ENCODE data around the gene SLC39A3. TPM values are rescaled to one million over a fixed set of nuclear protein-coding genes. Genes with fewer than 3 reads are reported as not detected.

Gene SLC39A3
- total RNA-seq, 1 donor from 2014 or later = 72.7 TPM

DNA sequence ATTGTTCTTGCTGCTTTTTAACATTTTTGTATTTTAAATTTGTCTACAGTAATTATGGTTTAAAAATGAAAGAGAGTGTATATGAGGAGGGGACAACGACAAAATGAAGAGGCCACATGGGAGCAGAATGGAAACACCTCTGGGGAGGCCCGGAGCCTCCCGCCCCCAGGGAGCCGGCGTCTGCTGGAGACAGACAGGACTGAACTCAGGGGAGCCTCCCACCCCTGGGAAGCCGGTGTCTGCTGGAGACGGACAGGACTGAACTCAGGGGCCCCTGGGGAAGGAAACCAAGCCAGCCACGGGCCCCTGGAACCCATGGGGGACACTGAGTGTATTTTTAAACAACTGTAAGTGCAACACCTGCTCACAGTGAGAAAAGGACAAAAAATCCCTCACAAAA is 16.7 kb upstream of the SLC39A3 start:
- Histone ChIP-seq H3K4me3 (no peak overlapping the region), H3K27me3 (no peaks in the 10 kb centered on the region), H3K27ac (no peak overlapping the region), H3K36me3 (peaks cover 43 to 65% of the 10 kb centered on the region in 2 donors), H3K4me1 (no peaks in the 10 kb centered on the region), H3K9me3 (no peaks in the 10 kb centered on the region)
- intact Hi-C loops (cut with DNase I) = no loop called here
- DNase-seq (ENCODE audit: low spot score in 2 of 2) = no peak
- TF ChIP-seq, protein P1, sequence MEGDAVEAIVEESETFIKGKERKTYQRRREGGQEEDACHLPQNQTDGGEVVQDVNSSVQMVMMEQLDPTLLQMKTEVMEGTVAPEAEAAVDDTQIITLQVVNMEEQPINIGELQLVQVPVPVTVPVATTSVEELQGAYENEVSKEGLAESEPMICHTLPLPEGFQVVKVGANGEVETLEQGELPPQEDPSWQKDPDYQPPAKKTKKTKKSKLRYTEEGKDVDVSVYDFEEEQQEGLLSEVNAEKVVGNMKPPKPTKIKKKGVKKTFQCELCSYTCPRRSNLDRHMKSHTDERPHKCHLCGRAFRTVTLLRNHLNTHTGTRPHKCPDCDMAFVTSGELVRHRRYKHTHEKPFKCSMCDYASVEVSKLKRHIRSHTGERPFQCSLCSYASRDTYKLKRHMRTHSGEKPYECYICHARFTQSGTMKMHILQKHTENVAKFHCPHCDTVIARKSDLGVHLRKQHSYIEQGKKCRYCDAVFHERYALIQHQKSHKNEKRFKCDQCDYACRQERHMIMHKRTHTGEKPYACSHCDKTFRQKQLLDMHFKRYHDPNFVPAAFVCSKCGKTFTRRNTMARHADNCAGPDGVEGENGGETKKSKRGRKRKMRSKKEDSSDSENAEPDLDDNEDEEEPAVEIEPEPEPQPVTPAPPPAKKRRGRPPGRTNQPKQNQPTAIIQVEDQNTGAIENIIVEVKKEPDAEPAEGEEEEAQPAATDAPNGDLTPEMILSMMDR (IDR thresholded peaks at IDR 0.05) = no peak

DNA sequence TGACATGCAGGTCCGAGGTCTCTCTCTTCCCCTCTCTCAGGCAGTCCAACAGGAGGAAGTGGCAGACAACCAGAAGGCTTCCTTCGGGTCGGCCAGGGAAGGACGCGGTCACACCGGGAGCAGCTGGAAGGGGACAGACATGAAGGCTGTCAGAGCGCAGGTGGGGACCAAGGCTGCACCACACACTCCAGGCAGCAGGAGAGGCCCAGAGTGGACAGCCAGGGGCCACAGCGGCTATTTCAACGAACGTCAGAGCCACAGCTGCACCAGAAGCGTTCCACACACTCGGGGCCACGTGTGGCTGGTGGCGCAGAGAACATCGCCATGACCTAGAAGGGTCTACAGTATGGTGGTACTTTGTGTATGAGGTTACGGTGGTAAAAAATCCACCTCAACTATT is 16.0 kb upstream of the SLC39A3 start:
- intact Hi-C loops (cut with DNase I) = no loop called here
- no peaks in the 10 kb centered on the region for H3K27me3 ChIP-seq
- DNase-seq (ENCODE audit: low spot score in 2 of 2) = no peak
- no peak overlapping the region for H3K27ac ChIP-seq
- no peaks in the 10 kb centered on the region for H3K9me3 ChIP-seq
- H3K4me1 ChIP-seq = no peaks in the 10 kb centered on the region
- peaks cover 37 to 58% of the 10 kb centered on the region in 2 donors for H3K36me3 ChIP-seq
- H3K4me3 ChIP-seq = no peak overlapping the region
- TF ChIP-seq, protein P1 (IDR thresholded peaks at IDR 0.05) = no peak

DNA sequence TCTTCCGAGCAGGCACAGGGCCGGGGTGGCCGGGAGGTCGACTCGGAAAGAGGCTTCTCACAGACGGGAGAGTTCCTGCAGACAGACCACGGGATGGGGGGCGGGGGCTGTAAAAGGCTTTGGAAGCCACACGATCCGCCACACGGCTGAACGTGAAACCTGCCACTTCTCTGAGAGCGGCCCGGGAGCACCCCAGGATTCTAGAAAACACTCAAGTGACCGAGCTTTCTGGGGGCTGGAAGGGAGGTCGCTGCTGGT is 15.6 kb upstream of the SLC39A3 start:
- Histone ChIP-seq H3K27me3 (no peaks in the 10 kb centered on the region), H3K27ac (no peak overlapping the region), H3K9me3 (no peaks in the 10 kb centered on the region), H3K4me1 (no peaks in the 10 kb centered on the region), H3K4me3 (no peak overlapping the region), H3K36me3 (peaks cover 33 to 54% of the 10 kb centered on the region in 2 donors)
- intact Hi-C loops (cut with DNase I) = no loop called here
- TF ChIP-seq, protein P1 (IDR thresholded peaks at IDR 0.05) = no peak
- DNase-seq (ENCODE audit: low spot score in 2 of 2) = no peak

DNA sequence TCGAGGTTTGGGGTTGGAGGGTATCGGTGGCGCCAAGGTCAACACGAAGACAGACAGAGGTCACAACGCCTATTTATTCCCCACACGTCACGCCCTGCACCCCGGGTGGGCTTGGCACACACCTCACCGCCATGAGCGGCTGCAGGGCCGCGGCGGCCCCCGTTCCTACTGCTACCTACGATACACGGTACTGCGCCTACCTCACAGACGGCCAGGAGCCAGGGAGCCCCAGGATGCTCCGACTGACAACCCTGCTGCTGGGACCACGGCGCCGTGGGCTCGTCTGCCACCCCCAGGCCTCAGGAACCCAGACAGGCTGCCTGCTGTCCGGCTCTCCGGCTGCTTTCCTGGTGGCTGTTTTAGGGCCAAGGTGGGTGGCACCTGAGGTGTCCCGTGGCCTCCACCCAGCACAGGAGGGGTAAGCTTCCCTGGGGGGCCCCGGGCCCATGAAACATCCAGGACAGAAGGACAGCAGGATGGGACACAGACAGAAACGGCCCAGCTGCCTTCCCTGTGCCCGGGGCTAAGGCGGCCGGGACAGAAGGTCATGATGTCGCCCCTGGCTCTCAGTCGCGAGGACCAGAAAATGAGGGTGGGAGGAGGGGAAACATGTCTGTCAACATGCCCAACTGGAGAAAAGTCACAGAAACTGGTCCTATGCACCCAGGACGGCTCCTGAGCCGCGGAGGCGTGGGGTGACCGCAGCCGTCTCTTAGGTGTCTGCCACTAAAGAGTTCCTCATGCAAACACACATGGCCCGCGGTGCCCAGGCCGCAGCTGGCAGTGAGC is 15.0 kb upstream of the SLC39A3 start:
- peaks cover 33 to 51% of the 10 kb centered on the region in 2 donors for H3K36me3 ChIP-seq
- TF ChIP-seq, protein P1 (IDR thresholded peaks at IDR 0.05) = no peak
- no peak overlapping the region for H3K4me3 ChIP-seq
- H3K27ac ChIP-seq = no peak overlapping the region
- intact Hi-C loops (cut with DNase I) = no loop called here
- no peaks in the 10 kb centered on the region for H3K9me3 ChIP-seq
- no peaks in the 10 kb centered on the region for H3K4me1 ChIP-seq
- no peaks in the 10 kb centered on the region for H3K27me3 ChIP-seq
- no peak for DNase-seq (ENCODE audit: low spot score in 2 of 2)

DNA sequence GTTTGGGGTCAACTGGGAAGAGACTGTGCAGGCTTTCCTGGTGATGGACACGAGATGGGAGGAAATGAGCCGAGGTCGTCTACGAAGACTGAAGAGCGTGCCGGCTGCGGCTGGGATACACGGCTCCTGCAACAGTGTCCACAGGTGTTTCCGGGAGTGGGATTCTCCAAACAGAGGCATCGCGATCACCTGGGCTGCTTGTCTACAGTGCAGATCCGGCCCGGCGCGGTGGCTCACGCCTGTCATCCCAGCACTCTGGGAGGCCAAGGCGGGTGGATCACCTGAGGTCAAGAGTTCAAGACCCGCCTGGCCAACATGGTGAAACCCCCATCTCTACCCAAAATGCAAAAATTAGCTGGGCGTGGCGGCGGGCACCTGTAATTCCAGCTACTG is 11.6 kb upstream of the SLC39A3 start:
- Histone ChIP-seq H3K36me3 (peaks cover 18 to 20% of the 10 kb centered on the region in 2 donors), H3K27me3 (no peaks in the 10 kb centered on the region), H3K9me3 (no peaks in the 10 kb centered on the region), H3K4me1 (no peaks in the 10 kb centered on the region), H3K27ac (no peak overlapping the region), H3K4me3 (no peak overlapping the region)
- intact Hi-C loops (cut with DNase I) = no loop called here
- TF ChIP-seq, protein P1 (IDR thresholded peaks at IDR 0.05) = no peak
- no peak for DNase-seq (ENCODE audit: low spot score in 2 of 2)

Measured in ascending aorta (tissue), 2 donors.